GM19397 (cell line): ENCODE measurements around the gene SFN.
"Not testable (repeated sequence)": the region's sequence is repeated elsewhere in the genome, so short reads cannot be mapped to it uniquely, and the experiment has no call there.

Experiments used
- ATAC-seq: cut with Tn5 transposase; IDR thresholded peaks from one replicate; pipeline ENCODE4 v1.9.1; 2021; ENCODE audit warnings: mild to moderate bottlenecking, moderate library complexity; ENCODE audit not compliant: unreplicated experiment

The SFN gene

DNA sequence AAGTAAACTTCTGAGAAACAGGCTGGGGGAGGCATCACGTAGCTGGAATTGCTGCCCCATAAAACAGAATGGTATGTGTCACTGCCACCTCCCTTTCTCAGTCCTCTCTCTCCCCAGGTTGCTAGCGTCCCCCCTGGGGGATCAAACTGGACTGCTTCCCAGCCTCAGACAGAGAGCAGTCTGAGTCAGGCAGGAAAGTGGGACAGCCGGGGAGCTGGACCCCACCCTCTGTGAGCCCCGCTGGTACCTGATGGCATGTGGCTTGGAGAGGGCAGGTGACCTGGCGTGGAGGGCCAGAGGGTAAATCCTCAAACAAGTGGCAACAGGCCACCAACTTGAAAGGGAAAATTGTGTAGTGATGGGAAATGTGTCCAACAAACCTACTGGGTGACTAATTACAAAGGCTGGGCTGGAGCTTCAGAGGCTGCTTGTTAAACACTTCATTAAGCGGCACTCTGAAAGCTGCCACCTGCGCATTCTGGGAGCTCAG, 1.0 kb upstream of the SFN start:
- no peak for ATAC-seq

DNA sequence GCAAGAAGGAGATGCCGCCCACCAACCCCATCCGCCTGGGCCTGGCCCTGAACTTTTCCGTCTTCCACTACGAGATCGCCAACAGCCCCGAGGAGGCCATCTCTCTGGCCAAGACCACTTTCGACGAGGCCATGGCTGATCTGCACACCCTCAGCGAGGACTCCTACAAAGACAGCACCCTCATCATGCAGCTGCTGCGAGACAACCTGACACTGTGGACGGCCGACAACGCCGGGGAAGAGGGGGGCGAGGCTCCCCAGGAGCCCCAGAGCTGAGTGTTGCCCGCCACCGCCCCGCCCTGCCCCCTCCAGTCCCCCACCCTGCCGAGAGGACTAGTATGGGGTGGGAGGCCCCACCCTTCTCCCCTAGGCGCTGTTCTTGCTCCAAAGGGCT, 732 bp downstream of the SFN start:
- no peak for ATAC-seq

DNA sequence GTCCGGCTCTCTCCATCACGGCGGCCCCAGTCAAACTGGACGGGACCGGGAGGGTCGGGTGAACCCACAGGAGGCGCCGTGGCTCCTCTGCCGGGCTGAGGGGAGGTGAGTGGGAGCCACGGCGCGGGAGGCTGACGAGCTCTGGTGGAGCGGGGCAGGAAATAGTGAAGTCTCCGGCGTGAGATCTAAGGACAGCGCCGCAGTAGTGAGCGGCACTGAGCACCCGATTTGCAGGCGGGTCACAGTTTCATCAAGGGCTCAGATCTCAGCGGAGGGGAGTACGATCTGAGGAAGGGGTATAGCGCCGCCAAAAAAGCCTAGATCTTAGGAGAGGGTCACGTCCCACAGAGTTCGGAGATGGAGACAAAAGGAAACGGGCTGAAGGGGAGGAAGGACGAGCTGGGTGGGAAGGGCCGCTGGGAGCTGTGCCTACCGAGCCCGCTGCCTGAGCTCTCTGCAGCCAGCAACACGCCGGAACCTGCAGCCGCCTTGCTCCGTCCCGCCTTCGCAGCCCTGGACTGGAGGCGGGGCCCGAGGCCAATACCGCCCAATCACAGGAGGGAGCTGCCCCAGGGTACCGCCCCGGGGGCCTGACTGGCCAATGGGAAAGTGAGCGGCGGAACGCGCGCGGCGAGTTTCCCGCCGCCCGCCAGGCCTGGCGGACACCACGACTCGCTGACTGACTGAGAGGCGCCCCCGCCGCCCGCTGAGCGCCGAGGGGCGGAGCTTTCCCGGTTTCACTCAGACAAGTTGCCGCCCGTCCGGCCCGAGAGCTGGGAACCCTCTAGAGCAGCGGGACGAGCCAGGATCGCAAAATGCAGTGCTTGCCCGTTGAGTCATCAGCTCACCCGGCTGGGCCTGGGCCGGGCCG, 1.9 kb downstream of the SFN start:
- peak; percentile 90 for ATAC-seq

DNA sequence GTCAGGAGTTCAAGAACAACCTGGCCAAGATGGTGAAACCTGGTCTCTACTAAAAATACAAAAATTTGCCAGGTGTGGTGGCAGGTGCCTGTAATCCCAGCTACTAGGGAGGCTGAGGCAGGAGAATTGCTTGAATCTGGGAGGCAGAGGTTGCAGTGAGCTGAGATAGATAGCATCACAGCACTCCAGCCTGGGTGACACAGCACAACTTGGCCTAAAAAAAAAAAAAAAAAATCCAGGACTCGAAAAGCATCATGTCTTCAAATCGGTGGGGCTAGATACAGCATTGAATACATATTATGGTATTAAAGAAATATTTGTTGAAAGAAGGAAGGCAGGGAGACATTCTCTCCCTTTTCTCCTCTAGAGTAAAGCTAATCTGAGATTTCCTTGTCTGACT, 10.1 kb downstream of the SFN start:
- ATAC-seq: not testable (repeated sequence)

DNA sequence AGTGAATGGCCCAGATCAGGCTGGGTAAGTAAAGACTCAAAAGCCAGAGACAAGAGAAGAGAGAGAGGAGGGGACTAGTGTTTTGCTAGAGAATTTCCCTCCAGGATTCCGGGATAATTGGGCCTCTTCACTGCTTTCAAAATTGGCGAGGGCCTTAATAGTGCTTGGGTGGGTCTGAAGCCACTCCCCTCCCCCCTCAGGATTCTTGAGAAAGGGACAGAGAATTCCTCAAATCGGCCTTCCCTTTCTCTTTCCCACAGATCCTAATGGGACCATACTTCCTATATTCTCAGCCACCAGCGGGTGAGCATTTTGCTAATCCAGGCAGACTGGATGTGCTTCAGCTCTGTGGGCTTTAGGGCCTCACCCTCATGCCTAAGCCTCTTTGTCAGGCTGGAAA, 11.9 kb downstream of the SFN start:
- no peak for ATAC-seq

DNA sequence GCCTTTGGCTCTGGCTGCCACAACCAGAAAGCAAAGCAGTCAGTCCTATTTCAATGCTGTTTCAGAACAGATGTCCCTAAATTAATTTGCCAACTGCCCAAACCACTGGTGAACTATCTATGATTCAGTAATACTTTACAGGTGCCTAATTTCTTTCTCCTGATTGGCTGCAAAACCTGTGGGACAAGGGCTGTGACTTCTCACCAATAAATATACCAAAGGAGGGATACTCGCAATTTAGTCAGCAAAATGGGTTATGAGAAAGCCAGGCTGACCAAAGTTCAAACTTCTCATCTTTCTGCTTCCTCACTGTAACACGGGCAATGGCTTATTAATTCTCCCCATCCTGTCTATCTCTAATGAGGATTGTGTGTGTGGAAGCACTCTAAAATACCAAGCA, 14.4 kb downstream of the SFN start:
- ATAC-seq: no peak

DNA sequence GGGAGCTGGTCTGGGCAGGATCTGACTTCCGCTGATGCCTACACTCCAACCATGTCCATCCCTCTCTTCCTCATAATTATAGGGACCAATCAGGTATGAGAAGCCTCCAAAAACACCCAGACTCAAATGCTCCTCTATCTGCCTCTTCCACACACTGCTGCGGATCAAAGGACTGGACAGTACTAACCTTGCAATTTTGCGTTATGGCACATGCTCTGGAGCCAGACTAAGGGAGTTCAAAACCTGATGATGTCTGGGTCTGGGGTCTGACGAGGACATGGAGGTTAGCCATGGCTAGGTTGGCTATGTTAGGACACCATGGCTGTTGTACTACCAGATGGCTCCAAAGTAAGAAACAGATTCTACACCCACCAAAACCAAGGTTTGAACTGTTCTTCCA, 16.8 kb downstream of the SFN start:
- ATAC-seq: no peak

DNA sequence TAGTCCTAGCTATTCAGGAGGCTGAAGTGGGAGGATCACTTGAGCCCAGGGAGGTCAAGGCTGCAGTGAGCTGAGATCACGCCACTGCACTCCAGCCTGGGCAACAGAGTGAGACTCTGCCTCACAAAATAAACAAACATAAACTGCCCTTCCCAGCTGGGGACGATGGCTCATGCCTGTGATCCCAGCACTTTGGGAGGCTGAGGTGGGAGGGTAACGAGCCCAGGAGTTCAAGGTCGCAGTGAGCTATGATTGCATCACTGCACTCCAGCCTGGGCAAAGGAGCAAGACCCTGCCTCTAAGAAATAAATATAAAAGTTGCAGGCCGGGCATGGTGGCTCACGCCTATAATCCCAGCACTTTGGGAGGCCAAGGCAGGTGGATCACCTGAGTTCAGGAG, 18.7 kb downstream of the SFN start:
- not testable (repeated sequence) for ATAC-seq

DNA sequence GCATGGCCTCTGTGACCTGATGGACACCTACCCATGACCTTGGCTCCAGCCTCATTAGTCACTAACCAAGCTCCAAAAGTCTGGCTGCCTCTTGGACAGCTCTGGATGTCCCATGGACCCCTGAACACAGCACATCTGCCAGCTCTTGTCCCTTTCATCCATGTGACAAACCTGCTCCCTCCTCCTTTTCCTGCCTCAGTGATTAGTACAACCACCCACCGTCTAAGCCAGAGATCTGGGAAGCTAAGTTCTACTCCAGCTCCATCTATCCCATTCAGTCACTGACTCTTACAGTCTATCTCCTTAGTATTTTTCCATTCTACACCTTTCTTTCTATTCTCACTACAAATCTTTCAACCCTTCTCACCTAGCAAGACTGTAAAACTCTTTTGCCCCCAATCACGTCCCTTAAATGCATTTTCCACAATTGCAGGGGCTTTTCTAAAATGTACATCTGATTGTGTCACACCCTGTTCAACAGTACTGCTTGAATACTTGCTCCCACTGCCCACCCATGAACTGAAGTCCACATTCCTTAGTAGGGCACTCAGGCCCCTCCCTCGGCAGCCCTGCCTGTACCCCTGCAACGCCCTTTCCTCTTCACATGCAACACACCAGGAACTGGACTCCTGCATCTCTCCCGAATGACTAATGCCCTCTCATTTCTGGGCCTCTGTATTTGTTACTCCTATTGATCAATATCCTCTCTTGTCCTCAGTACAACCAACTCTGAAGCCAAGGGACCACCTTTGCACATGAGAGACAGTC, 19.9 kb downstream of the SFN start:
- no peak for ATAC-seq

DNA sequence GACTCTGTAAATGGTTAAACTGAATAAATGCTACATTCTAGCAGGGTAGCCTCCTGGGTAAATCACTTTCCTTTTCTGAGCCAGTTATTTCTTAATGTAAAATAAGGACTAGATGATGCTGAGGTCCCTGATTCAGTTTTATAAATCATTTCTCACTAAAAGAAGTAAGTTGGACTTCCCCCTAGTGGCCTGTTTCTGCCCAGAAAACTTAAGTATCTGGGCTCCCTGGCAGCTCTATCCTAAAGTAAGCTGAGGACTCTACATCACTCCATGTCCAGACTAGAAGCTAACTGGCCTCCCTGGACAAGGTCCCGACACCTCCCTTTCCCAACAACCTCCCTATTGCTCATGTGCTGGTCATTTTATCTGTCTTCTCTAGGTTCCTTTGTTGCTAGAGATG, 24.2 kb downstream of the SFN start:
- no peak for ATAC-seq

DNA sequence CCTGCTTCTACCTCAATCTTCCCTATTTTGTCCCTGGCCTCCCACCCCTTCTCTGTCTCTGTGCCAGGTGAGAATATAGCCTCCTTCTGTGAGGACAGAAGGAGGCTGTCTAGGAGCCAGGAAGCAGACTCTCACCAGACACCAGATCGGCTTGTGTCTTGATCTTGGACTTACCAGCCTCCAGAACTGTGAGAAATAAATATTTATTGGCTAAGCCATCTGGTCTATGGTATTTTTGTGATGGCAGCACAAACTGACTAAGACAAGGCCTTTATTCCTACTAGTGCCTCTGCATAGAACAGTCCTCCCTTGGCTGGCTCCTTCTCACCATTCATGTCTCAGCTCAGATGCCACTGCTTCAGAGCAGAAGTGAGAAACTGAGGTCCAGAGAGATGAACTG, 25.3 kb downstream of the SFN start:
- ATAC-seq: no peak

DNA sequence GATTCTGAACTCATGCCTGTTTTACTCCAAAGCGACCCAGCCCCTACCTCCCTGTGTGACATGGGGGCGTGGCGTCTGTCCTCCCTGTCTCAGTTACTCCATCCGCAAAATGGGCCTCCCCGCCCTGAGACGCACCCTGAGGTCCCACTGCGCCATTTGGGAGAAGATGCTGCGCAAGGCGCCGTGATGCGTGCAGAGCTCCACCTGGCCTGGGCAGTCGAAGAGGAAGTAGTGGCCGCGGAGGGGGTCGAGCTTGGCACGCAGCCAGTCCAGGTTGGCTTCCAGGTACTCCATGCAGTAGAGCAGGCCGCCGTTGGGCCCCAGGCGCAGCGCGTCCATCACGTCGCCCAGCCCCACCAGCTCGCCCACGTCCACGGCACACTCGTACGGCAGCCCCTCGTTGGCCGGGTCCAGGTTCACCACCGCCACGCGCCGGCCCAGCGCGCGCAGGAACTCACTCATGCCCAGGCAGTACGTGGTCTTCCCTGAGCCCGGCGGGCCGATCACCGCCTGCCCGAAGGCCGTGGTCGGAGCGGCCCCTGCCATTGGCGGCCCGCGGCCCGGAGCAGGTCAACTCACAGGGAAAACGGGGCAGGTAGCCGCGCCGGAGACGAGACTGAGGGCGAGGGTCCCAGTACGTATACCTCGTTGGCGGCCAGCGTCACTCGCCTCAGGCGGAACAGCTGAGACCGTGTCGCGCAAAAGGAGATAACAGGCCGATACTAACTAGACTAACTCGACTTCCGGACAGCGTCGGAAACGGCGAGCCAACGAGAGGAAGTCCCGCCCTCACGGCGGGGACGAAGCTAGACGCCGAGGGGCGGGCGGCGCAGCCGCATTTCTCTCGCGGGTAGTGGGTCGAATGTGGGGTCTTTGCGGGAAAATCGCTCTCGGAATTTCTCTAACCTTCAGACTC, 26.9 kb downstream of the SFN start, which contains the start of gene GPN2:
Gene GPN2, minus strand, starts transcription at position 733 of the 916 bp plus-strand sequence. Its CDS starts 187 bp downstream, at position 546.
- peak; percentile 82 for ATAC-seq

DNA sequence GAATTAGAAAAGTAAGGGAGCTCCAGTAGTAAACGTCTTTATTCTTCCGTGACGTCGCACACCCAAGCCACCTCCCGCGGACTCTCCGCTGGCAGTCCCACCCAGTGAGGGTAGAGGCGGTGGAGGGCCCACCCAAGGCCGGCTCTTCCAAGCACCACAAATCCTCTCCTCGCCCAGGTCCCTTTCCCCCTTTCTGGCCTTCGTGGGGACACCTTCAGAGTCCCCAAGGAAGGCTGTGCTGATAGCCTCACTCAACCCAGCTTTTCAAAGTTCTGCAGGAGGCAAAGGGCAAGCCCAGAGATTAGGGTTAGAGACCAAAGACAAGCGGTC, 27.5 kb downstream of the SFN start:
- ATAC-seq: peak; percentile 27

DNA sequence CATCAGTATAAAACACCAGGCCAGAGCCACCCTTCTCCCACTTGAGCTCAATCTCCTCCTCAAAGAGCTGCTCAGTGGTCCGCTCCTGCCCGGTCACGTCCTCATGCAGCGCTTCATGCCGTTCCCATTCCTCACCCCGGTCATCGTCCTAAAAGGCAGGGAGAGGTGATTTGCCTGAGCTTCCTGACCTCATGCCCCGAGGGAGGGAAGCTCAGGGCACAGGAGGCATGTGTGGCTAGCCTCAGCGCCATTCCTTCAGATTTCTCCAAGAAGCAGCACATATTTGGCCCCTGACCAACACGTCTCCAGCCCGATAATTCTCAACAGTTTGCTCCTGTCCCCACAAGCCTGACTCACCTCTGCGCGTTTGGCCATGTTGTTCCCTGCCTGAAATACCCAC, 31.3 kb downstream of the SFN start:
- ATAC-seq: no peak

DNA sequence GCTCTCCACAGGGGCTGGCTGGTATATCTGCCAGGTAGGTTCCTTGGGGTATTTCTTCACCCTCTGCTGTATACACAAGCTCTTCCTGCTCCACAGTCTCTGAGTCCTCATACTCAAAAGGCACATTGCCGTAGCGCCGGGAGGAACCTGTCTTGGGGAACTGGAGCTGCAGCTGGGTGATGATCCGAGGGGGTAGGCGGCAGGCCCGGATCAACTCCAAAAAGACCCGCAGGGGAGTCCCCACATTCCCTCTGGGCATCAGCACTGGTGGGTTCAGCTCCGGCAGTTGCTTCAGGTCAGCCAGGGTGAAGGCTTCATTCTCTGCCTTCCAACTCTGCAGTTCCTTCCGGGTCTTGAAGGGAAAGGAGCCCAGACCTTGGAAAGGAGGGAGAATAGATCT, 34.4 kb downstream of the SFN start:
- ATAC-seq: no peak

DNA sequence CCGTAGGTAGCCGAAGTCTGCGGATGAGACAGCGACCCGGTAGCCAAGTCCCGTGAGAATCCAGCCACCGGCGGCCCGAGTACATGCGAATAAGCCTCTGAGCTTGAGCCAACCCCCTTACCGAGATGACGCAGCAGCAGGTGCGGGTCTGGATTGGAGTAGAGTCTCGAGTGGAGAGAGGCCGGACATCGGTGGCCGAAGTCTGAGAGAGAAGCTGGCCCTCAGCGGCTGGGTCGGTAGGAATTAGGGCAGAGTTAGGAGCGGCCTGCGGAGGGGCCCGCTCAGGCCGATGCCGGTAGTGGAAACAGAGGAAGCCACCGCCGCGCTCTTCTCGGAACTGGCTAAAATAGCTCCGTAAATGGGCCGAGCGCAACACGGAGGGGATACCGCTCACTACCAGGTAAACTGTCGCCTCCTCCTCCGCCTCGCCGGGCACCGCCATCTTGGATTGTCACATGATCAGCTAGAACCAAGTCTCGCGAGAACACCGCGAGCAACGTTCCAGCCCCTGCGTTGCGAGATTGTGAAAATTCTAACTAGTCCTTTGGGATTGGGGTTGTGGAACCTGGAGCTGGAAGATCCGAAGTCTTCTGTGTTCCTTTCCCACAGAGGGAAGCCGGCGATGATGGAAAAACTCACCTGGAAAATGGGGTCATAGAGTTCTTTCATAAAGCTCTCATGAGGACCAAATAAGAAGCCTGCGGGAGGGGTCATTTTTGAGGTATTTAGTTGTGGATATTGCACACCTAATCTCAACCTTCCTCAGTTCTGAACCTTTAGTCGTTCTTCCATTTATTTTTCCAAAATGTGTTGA, 37.3 kb downstream of the SFN start, which contains the start of gene GPATCH3:
Gene GPATCH3, minus strand, starts transcription at position 467 of the 814 bp plus-strand sequence. Its CDS starts 25 bp downstream, at position 442.
- ATAC-seq: peak; percentile 67

DNA sequence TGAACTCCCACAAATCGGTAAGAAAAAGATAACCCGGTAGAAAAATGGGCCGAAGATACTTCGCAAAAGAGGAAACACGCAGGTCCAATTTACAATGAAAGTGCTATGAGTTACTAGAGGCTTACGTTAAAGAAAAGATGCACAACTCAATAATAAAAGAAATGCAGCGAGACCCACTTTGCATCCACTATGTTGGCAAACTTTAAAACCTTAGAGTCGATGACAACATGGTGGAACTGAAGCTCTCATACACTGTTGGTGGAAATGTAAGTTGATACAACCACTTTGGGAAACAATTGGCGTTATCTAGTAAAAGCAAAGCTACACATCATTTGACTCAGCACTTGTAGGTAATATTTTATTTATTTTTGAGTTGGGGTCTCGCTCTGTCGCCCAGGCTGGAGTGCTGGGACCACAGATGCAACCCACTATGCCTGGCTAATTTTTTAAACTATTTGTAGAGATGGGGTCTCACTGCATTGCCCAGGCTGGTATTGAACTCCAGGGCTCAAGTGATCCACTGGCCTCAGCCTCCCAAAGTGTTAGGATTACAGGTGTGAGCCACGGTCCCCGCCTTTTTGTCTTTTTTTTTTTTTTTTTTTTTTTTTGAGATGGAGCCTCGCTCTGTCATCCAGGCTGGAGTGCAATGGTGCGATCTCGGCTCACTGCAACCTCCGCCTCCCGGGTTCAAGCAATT, 38.0 kb downstream of the SFN start:
- ATAC-seq: no peak

DNA sequence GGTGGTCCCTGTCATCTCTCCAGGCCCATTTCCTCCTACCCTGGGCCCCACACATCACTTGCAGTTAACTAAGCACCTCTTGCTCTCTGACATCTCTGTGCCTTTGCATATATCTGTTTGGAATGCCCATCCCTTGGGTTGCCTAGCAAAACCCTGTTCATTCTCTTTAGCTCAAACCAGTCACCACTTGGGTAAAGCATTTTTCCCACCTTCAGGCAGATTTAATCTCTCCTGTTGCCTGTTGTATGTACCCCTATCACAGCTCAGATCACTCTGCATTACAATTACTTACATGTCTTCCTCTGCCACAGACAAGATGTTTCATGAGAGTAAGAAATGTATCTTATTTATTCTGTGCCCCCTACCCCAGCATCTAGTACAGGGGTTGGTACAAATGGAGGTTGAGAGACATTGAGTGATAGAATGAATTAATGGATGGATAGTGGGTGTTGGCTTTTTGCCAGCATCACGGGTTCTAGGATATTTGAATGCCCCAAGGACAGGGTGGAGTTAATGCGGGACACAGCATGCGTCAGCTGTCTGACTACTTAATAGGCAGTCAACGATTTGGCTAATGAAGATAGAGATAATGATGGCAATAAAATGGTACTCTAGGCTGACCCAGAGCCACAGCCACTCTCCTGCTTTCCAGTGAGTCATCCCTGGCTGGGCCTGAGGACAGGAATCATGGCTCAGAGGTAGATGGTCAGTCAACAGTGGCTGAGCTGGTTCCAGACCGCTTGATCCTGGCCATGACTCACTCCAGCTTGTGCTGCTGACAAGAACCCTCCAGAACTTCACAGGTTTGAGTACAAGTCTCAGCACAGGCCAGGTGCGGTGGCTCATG, 44.3 kb downstream of the SFN start:
- no peak for ATAC-seq

DNA sequence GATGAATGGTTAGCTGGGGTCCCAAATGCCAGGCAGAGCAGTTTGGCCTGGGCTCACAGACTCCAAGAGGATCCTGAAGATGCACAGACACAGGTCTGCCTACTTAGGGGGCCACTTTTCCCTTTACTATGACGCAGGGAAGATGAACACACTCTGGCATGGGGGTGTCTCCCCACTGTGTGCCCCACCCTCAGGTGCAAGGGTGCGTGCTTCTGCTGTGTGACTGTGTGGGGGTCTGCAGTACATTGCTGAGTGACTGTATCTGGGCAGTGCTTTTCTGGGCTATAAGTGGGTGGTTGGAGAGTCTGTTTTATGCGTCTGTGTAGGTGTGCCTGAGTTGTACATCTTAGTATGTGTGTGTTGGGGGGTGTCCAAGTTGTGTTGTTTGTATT, 47.0 kb downstream of the SFN start:
- ATAC-seq: no peak
